Measurements from ENCODE around the gene CYRIA.
A peak's percentile ranks its signal among the peaks of the same experiment; 100 is the strongest.

Gene CYRIA

GRCh38 chr2:16665748-16666448, at the start of gene CYRIA:
TSS of gene CYRIA (minus strand) at chr2:16665834. CDS start at chr2:16588119, 77,715 bp downstream.
- Histone ChIP-seq H3K9ac (no peak within 1 kb of the TSS), H3K27ac (no peak within 1 kb of the TSS), H3K79me2 (no peaks in the 10 kb centered on the region), H3K36me3 (ENCODE audit: control insufficient read depth, insufficient read depth, low read length) (no peaks in the 10 kb centered on the region), H3K9me3 (ENCODE audit: control insufficient read depth, low read length) (no peaks in the 10 kb centered on the region), H2AFZ (peak within 1 kb of the TSS; percentile 71), H3K4me3 (ENCODE audit: low read depth, low read length) (peak within 1 kb of the TSS; percentile 59), H3K4me2 (ENCODE audit: low read length) (peak within 1 kb of the TSS; percentile 76), H3K27me3 (ENCODE audit: control insufficient read depth, insufficient read depth, low read length) (no peaks in the 10 kb centered on the region), H3K4me1 (peaks cover 3% of the 10 kb centered on the region)
- TF ChIP-seq, protein P1, sequence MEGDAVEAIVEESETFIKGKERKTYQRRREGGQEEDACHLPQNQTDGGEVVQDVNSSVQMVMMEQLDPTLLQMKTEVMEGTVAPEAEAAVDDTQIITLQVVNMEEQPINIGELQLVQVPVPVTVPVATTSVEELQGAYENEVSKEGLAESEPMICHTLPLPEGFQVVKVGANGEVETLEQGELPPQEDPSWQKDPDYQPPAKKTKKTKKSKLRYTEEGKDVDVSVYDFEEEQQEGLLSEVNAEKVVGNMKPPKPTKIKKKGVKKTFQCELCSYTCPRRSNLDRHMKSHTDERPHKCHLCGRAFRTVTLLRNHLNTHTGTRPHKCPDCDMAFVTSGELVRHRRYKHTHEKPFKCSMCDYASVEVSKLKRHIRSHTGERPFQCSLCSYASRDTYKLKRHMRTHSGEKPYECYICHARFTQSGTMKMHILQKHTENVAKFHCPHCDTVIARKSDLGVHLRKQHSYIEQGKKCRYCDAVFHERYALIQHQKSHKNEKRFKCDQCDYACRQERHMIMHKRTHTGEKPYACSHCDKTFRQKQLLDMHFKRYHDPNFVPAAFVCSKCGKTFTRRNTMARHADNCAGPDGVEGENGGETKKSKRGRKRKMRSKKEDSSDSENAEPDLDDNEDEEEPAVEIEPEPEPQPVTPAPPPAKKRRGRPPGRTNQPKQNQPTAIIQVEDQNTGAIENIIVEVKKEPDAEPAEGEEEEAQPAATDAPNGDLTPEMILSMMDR (IDR thresholded peaks at IDR 0.05), result no peak

DNA sequence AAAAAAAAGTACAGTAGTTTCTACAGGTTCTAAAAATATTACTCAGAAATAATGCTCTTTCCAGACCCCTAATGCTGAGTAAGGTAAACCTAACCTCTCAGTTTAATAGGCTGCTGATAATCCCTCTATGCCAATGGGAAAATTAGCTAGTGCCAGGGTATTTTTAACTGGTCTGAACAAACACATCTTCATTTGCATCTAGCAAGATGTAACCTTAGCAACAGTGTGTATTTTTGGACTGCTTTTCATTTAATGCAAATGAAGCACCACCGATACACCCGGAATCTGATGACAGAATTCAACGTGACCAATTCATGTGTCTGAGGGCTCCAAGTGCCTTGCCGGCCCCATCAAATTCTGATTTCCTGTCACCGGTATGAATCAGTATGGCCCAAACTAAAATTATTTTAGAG, 47.4 kb upstream of the CYRIA start:
- no peak overlapping the region for H3K27ac ChIP-seq
- H3K36me3 ChIP-seq (ENCODE audit: control insufficient read depth, insufficient read depth, low read length), result no peaks in the 10 kb centered on the region
- H3K4me3 ChIP-seq (ENCODE audit: low read depth, low read length), result no peak overlapping the region
- H3K9ac ChIP-seq, result no peak overlapping the region
- TF ChIP-seq, protein P1 (IDR thresholded peaks at IDR 0.05), result no peak
- H3K27me3 ChIP-seq (ENCODE audit: control insufficient read depth, insufficient read depth, low read length), result no peaks in the 10 kb centered on the region
- no peaks in the 10 kb centered on the region for H3K4me1 ChIP-seq
- H2AFZ ChIP-seq, result no peak overlapping the region
- H3K9me3 ChIP-seq (ENCODE audit: control insufficient read depth, low read length), result no peaks in the 10 kb centered on the region
- no peaks in the 10 kb centered on the region for H3K79me2 ChIP-seq
- no peak overlapping the region for H3K4me2 ChIP-seq (ENCODE audit: low read length)

DNA sequence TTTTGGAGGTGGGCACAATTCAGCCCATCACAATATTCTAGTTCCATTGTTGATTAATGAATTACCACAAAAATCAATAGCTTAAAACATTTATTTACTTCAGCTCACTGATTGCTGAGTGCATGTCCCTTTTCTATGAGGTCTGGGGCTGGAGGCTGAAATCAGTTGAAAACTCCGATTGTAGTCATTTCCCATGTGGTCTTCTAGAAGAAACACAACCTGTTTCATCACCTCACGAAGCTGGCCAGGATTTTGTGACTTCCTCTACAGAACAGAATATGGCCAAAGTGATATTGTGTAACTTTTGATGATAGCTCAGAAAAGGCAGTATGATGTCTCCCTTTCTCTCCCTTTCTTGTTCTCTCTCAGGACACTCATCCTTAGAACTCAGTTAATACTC, 44.1 kb upstream of the CYRIA start:
- H3K79me2 ChIP-seq, result no peaks in the 10 kb centered on the region
- TF ChIP-seq, protein P1 (IDR thresholded peaks at IDR 0.05), result no peak
- no peaks in the 10 kb centered on the region for H3K4me1 ChIP-seq
- H3K4me2 ChIP-seq (ENCODE audit: low read length), result no peak overlapping the region
- no peak overlapping the region for H3K9ac ChIP-seq
- no peaks in the 10 kb centered on the region for H3K36me3 ChIP-seq (ENCODE audit: control insufficient read depth, insufficient read depth, low read length)
- H3K27ac ChIP-seq, result no peak overlapping the region
- no peaks in the 10 kb centered on the region for H3K27me3 ChIP-seq (ENCODE audit: control insufficient read depth, insufficient read depth, low read length)
- H3K9me3 ChIP-seq (ENCODE audit: control insufficient read depth, low read length), result no peaks in the 10 kb centered on the region
- no peak overlapping the region for H2AFZ ChIP-seq
- H3K4me3 ChIP-seq (ENCODE audit: low read depth, low read length), result no peak overlapping the region

GRCh38 chr2:16708173-16708572, 42.5 kb upstream of the CYRIA start:
- no peak overlapping the region for H3K9ac ChIP-seq
- no peaks in the 10 kb centered on the region for H3K36me3 ChIP-seq (ENCODE audit: control insufficient read depth, insufficient read depth, low read length)
- H2AFZ ChIP-seq, result no peak overlapping the region
- H3K4me2 ChIP-seq (ENCODE audit: low read length), result no peak overlapping the region
- H3K4me3 ChIP-seq (ENCODE audit: low read depth, low read length), result no peak overlapping the region
- H3K27me3 ChIP-seq (ENCODE audit: control insufficient read depth, insufficient read depth, low read length), result no peaks in the 10 kb centered on the region
- H3K79me2 ChIP-seq, result no peaks in the 10 kb centered on the region
- no peaks in the 10 kb centered on the region for H3K9me3 ChIP-seq (ENCODE audit: control insufficient read depth, low read length)
- TF ChIP-seq, protein P1 (IDR thresholded peaks at IDR 0.05), result no peak
- H3K4me1 ChIP-seq, result no peaks in the 10 kb centered on the region
- no peak overlapping the region for H3K27ac ChIP-seq

Data from parathyroid adenoma (tissue), 2 donors.